MG63 (cell line): Measurements from ENCODE around the gene ITGA5. TPM values are rescaled to one million over a fixed set of nuclear protein-coding genes. Genes with fewer than 3 reads are reported as not detected.

Experiments used
- DNase-seq: peaks from one replicate; pipeline ENCODE4 v3.0.0-alpha.2; 2020
- H3K27me3 ChIP-seq: fragments of 250-450 bp; sonication (Bioruptor Pico); 2 replicates; pipeline ENCODE4 v1.5.1; 2020; ENCODE audit warnings: mild to moderate bottlenecking, moderate library complexity
- H3K36me3 ChIP-seq: fragments of 250-450 bp; sonication (Bioruptor Pico); 2 replicates; pipeline ENCODE4 v1.5.1; 2020; ENCODE audit warnings: mild to moderate bottlenecking, moderate library complexity
- H3K4me3 ChIP-seq: fragments of 250-450 bp; sonication (Bioruptor Pico); 2 replicates; pipeline ENCODE4 v1.5.1; 2020; ENCODE audit warnings: mild to moderate bottlenecking, moderate library complexity
- H3K9me3 ChIP-seq: fragments of 250-450 bp; sonication (Bioruptor Pico); 2 replicates; pipeline ENCODE4 v1.5.1; 2020; ENCODE audit warnings: mild to moderate bottlenecking, moderate library complexity
- total RNA-seq: library from RNA; depleted of rRNA; stranded (reverse); fragments of >200 nt; shearing (Covaris generic); gene quantifications from 2 replicates; pipeline ENCODE4 v1.2.3, GENCODE V29; 2014; ENCODE audit warnings: low replicate concordance

ITGA5 gene
- total RNA-seq, 1 experiment from 2014 or later, result 91.5 TPM

- DNase-seq, result no peak
- H3K4me3 ChIP-seq, result no peak overlapping the region
- no peaks in the 10 kb centered on the region for H3K9me3 ChIP-seq
- H3K27me3 ChIP-seq, result no peaks in the 10 kb centered on the region
- H3K36me3 ChIP-seq, result no peaks in the 10 kb centered on the region
These were observed 19.5 kb upstream of the ITGA5 start for GRCh38 chr12:54438517-54438916.

DNA sequence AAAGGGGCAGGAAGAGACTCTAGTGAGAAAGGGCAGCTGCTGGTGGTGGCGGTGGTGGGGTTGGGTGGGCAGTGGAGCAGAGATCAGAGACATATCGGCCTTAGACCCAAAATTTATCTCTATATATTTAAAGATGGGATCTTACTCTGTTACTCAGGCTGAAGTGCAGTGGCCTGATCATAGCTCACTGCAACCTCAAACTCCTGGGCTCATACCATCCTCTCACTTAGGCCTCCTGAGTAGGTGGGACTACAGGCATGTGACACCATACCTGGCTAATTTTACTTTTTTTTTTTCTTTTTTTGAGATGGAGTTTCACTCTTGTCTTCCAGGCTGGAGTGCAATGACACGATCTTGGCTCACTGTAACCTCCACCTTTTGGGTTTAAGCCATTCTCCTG lies 18.6 kb upstream of the ITGA5 start:
- no peaks in the 10 kb centered on the region for H3K36me3 ChIP-seq
- no peaks in the 10 kb centered on the region for H3K27me3 ChIP-seq
- no peak for DNase-seq
- no peaks in the 10 kb centered on the region for H3K9me3 ChIP-seq
- H3K4me3 ChIP-seq, result no peak overlapping the region

DNA sequence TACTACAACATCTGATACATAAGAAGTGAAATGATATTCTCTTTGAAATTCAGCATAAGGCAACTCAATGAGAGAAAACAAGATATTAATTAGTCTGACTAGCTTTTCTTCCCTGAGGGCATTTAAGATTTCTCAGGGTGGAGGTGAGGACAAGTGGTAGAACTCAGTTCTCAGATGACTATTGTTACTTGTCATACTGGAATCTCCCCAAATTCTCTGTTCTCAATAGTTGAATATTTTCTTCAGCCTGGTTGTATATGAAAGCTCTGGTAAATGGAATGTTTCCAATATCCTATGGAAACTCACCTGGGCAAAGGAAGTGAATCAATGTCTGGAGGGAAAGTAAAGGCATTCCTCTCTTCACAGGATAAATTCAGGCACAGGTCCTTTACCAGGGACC lies 18.2 kb upstream of the ITGA5 start:
- Histone ChIP-seq H3K9me3 (no peaks in the 10 kb centered on the region), H3K27me3 (no peaks in the 10 kb centered on the region), H3K36me3 (no peaks in the 10 kb centered on the region), H3K4me3 (no peak overlapping the region)
- DNase-seq, result no peak

GRCh38 chr12:54432815-54433164 lies 13.7 kb upstream of the ITGA5 start:
- no peak for DNase-seq
- no peaks in the 10 kb centered on the region for H3K36me3 ChIP-seq
- no peaks in the 10 kb centered on the region for H3K27me3 ChIP-seq
- H3K9me3 ChIP-seq, result no peaks in the 10 kb centered on the region
- H3K4me3 ChIP-seq, result no peak overlapping the region

DNA sequence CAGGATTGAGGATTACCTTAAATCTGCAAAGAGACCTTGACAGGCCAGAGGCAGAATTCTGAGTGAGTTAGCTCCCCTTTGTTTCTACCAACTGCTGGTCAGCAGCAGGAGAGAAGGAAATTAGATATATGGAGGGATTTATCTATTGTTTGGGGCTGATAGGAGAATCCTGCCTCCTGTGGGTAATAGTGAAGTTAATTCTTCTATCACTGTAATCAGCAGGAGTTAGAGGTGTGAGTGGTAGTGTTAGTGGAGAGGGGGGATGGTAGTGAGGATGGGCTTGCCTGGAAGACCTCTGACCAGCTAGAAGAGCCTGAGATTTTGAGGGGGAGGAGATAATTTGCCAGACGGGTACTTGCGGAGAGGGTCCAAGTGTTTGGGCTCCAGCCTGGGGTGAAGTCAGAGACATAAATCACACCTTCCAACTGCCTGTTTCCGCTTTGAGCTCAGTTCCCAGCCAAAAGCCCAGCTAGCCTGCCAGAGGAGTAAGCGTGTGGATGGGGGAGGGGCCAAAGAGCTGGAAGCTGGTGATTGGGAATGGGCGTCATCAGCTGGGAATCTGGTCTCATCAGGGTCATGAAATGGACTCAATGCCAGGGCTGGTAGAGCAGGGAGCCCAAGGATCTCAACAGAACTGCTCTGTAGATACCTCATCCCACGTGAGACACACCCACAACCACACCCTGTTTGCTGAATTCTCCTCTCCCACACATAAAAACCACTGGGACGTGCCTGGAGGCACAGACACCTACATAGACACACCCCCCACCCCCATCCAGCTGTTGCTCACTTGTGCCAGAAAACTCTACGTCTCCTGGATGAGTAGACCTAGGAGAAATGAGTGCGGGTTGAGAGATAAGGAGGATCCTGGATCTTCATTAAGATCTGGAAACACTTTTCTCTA lies 13.1 kb upstream of the ITGA5 start:
- peak; percentile 79 for DNase-seq
- H3K27me3 ChIP-seq, result no peaks in the 10 kb centered on the region
- H3K9me3 ChIP-seq, result no peaks in the 10 kb centered on the region
- H3K4me3 ChIP-seq, result no peak overlapping the region
- no peaks in the 10 kb centered on the region for H3K36me3 ChIP-seq

- no peak for DNase-seq
- Histone ChIP-seq H3K27me3 (no peaks in the 10 kb centered on the region), H3K4me3 (no peak overlapping the region), H3K9me3 (no peaks in the 10 kb centered on the region), H3K36me3 (no peaks in the 10 kb centered on the region)
These were observed 11.5 kb upstream of the ITGA5 start for GRCh38 chr12:54430471-54431069.

- DNase-seq, result no peak
- Histone ChIP-seq H3K36me3 (no peaks in the 10 kb centered on the region), H3K4me3 (no peak overlapping the region), H3K9me3 (no peaks in the 10 kb centered on the region), H3K27me3 (no peaks in the 10 kb centered on the region)
These were observed 10.0 kb upstream of the ITGA5 start for GRCh38 chr12:54429014-54429471.

DNA sequence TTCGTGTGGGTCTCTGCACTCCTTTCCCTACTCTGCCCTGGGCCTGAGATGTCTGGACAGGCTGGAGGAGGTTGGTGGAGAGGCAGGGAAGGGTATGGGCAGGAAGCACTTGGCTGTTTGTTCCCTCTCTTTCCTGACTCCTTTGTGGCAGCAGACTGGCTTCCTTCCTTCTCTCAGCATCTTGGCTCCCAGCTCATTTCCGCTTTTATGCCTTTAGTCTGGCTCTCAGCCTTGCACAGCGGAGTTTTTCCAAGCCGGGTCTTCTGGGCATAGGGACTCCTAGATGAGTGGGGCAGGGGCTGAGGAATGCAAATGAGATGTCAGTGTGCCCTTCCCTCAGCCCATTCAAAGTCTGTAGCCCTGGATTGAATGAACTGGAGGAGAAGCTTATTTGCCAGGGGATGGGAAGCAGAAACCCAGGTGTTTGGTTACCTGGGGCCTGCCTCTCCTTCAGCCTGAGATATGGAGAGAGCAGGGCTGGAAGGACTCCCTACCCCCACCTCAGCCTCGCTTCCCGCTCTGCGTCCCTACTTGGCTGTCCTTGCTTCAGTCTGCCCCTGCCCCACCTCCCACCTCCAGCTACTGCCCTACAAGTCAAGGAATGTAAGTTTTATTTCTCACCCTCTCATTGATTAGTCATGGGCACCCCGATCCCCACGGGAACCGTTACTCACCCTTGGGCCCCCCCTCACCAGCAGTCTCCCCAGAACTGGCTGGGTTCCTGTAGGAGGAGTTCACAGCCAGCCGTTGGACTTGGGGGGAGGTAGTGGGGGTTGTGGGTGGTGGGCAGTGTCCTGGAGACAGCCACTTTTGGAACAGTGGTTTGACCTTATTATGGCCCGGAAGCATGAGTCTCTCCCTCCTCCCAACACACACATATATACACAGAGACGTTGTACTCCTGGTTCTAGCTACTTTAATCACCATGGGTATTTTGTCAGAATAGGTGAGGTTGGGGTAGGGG lies 9.3 kb upstream of the ITGA5 start:
- H3K27me3 ChIP-seq, result no peaks in the 10 kb centered on the region
- H3K4me3 ChIP-seq, result no peak overlapping the region
- H3K36me3 ChIP-seq, result no peaks in the 10 kb centered on the region
- no peaks in the 10 kb centered on the region for H3K9me3 ChIP-seq
- DNase-seq, result peak; percentile 79

- DNase-seq, result no peak
- no peaks in the 10 kb centered on the region for H3K36me3 ChIP-seq
- no peaks in the 10 kb centered on the region for H3K9me3 ChIP-seq
- H3K27me3 ChIP-seq, result no peaks in the 10 kb centered on the region
- H3K4me3 ChIP-seq, result no peak overlapping the region
These were observed 8.0 kb upstream of the ITGA5 start for GRCh38 chr12:54427106-54427505.

DNA sequence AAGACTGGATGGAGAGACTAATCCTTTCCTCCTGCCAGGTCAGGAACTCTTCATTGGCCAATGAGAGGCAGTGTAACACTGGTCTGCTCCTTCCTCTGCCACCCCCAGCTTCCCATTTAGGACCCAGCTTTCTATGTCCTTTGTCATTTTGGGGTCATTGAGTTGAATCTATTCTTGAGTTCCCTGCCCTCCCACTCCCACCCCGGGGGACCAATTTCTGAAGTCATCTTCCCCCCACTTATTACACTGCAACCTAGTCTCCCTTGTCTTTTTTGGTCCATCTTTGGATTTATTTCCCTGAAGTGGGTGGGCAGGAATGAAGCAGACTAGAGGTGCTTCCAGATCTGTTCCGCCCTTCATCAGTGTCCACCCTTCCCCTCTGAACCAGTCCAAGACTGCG lies 7.6 kb upstream of the ITGA5 start:
- no peak overlapping the region for H3K4me3 ChIP-seq
- no peak for DNase-seq
- no peaks in the 10 kb centered on the region for H3K36me3 ChIP-seq
- no peaks in the 10 kb centered on the region for H3K27me3 ChIP-seq
- no peaks in the 10 kb centered on the region for H3K9me3 ChIP-seq

- H3K4me3 ChIP-seq, result no peak overlapping the region
- H3K27me3 ChIP-seq, result no peaks in the 10 kb centered on the region
- H3K36me3 ChIP-seq, result no peaks in the 10 kb centered on the region
- H3K9me3 ChIP-seq, result no peaks in the 10 kb centered on the region
- no peak for DNase-seq
These were observed 6.6 kb upstream of the ITGA5 start for GRCh38 chr12:54425702-54426101.

- Histone ChIP-seq H3K36me3 (no peaks in the 10 kb centered on the region), H3K27me3 (no peaks in the 10 kb centered on the region), H3K4me3 (no peak overlapping the region), H3K9me3 (no peaks in the 10 kb centered on the region)
- no peak for DNase-seq
These were observed 5.2 kb upstream of the ITGA5 start for GRCh38 chr12:54424224-54424623.

- Histone ChIP-seq H3K36me3 (no peaks in the 10 kb centered on the region), H3K9me3 (no peaks in the 10 kb centered on the region), H3K4me3 (no peak overlapping the region), H3K27me3 (no peaks in the 10 kb centered on the region)
- DNase-seq, result no peak
These were observed 4.7 kb upstream of the ITGA5 start for GRCh38 chr12:54423816-54424150.

GRCh38 chr12:54421879-54422250 lies 2.8 kb upstream of the ITGA5 start:
- DNase-seq, result peak; percentile 34
- H3K9me3 ChIP-seq, result no peaks in the 10 kb centered on the region
- peaks cover 2% of the 10 kb centered on the region for H3K36me3 ChIP-seq
- H3K4me3 ChIP-seq, result no peak overlapping the region
- no peaks in the 10 kb centered on the region for H3K27me3 ChIP-seq

- DNase-seq, result peak; percentile 85
- H3K36me3 ChIP-seq, result peaks cover 7% of the 10 kb centered on the region
- no peaks in the 10 kb centered on the region for H3K27me3 ChIP-seq
- no peaks in the 10 kb centered on the region for H3K9me3 ChIP-seq
- H3K4me3 ChIP-seq, result no peak overlapping the region
These were observed 2.3 kb upstream of the ITGA5 start for GRCh38 chr12:54421175-54421878.

DNA sequence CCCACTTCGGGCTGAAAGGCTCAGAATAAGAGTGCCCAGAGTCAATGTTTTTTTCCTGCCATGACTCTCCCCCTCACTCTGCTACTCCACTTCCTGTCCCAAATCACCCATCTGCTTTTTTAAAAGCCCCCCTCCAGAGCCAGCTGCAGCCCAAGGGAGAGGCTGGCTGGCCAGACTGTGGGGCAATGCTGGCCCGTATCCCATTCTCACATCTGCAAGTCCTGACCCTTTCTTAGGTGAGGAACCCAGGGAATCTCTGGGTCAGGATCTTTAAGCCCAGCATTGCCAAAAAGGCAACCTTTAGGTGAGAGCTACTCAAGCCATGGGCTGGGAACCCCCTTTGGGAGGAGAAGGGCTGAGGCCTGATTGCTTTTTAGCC lies 1.7 kb upstream of the ITGA5 start:
- peak; percentile 40 for DNase-seq
- no peaks in the 10 kb centered on the region for H3K27me3 ChIP-seq
- H3K4me3 ChIP-seq, result no peak overlapping the region
- no peaks in the 10 kb centered on the region for H3K9me3 ChIP-seq
- peaks cover 10% of the 10 kb centered on the region for H3K36me3 ChIP-seq
